GM20431 (cell line): ENCODE measurements around the gene COA6.
"Not testable (repeated sequence)": the region's sequence is repeated elsewhere in the genome, so short reads cannot be mapped to it uniquely, and the experiment has no call there.

ENCODE experiments used
- in situ Hi-C: fragments of 300-500 bp; cut with MseI, MboI; formaldehyde crosslinking; loops from one replicate; pipeline ENCODE4 v1.15.0; 2020; ENCODE audit warnings: low sequenced_read_pairs; ENCODE audit not compliant: unreplicated experiment

Gene COA6, protein sequence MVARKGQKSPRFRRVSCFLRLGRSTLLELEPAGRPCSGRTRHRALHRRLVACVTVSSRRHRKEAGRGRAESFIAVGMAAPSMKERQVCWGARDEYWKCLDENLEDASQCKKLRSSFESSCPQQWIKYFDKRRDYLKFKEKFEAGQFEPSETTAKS

GRCh38 chr1:234373064-234373958 lies at the start of gene COA6:
TSS of gene COA6 (plus strand) at chr1:234373456. CDS start at chr1:234373467, 11 bp downstream.
- in situ Hi-C loops = no loop called here

DNA sequence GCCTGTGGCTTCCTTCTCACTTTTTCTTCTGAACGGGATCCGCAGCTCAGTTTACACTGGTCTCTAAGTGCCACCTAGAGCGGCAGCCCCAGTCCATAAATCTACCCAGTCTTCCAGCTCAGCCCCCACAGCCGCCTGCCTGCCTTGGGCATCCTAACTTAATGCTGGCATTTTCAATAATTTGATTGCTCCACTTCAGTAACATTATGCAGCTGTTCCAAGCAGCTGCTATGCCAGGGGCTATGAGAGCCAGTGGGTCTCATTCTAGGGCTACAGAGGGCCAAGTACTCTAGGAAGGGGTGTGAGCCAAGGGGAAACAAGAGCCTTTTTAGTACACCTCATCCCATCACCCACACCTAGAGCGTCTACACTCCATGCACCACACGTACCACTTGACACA lies 48.4 kb upstream of the COA6 start:
- in situ Hi-C loops = loop anchor here (25.0 kb wide), 1 partner anchor 113 kb away; no protein-coding TSS in a partner anchor

- in situ Hi-C loops = no loop called here
Observed at GRCh38 chr1:234325878-234326496, 47.3 kb upstream of the COA6 start.

- in situ Hi-C loops = no loop called here
Observed at GRCh38 chr1:234326497-234327366, 46.5 kb upstream of the COA6 start.

- in situ Hi-C loops = no loop called here
Observed at GRCh38 chr1:234327577-234328164, 45.6 kb upstream of the COA6 start.

DNA sequence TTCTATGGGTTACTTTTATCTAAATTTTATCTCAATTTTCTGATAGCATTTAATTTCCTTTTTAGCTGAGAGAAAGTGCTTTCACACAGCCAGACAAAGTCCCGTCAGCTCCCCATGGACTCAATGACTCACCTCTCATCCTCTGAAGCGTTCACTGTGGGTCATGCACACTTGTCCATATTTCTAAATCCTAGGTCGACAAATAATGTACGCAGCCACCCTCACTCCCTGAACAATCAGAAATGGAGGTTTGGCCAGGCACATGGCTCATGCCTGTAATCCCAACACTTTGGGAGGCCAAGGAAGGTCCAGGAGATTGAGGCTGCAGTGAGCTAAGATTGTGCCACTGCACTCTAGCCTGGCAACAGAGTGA lies 42.4 kb upstream of the COA6 start:
- in situ Hi-C loops = no loop called here

GRCh38 chr1:234331507-234331906 lies 41.7 kb upstream of the COA6 start:
- in situ Hi-C loops = no loop called here

DNA sequence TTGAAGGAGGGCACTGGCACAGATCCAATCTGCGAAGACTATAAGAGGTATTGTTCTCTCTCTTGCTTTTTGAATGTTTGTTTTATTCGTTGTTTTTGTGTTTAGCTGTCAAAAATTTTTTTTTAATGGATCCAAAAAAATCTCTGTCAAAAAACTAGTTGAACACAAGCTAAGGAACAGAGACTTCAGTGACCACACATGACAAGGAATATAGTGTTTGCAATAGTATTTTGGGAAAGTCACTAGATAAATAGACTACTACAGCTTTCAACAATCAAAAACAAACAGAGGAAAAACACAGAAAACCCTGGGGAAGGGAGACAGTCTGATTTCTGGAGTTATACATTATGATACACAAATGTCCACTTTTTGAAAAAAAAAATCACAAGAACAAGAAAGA lies 36.9 kb upstream of the COA6 start:
- in situ Hi-C loops = no loop called here

GRCh38 chr1:234337233-234337632 lies 36.0 kb upstream of the COA6 start:
- in situ Hi-C loops = no loop called here

- in situ Hi-C loops = no loop called here
Observed at GRCh38 chr1:234340528-234340927, 32.7 kb upstream of the COA6 start.

- in situ Hi-C loops = no loop called here
Observed at GRCh38 chr1:234342774-234343173, 30.5 kb upstream of the COA6 start.

- in situ Hi-C loops = no loop called here
Observed at GRCh38 chr1:234345237-234345636, 28.0 kb upstream of the COA6 start.

- in situ Hi-C loops = no loop called here
Observed at GRCh38 chr1:234348964-234349363, 24.3 kb upstream of the COA6 start.

- in situ Hi-C loops = no loop called here
Observed at GRCh38 chr1:234355782-234356510, 17.3 kb upstream of the COA6 start.

GRCh38 chr1:234356615-234357269 lies 16.5 kb upstream of the COA6 start:
- in situ Hi-C loops = not testable (repeated sequence)

- in situ Hi-C loops = no loop called here
Observed at GRCh38 chr1:234357831-234358230, 15.4 kb upstream of the COA6 start.

GRCh38 chr1:234361102-234361603 lies 12.1 kb upstream of the COA6 start:
- in situ Hi-C loops = no loop called here

- in situ Hi-C loops = no loop called here
Observed at GRCh38 chr1:234362558-234362957, 10.7 kb upstream of the COA6 start.
